LNCAP (cell line): ENCODE measurements around the gene TTC39C.

ENCODE experiments used
- CTCF ChIP-seq: fragments of 450-650 bp; IDR thresholded peaks from 2 replicates; pipeline ENCODE4 v1.5.1; 2017; ENCODE audit warnings: mild to moderate bottlenecking

Gene TTC39C

GRCh38 chr18:24176727-24177416 lies 162.3 kb downstream of the TTC39C start:
- TF ChIP-seq CTCF: peak; percentile 62

GRCh38 chr18:24177499-24178133 lies 163.1 kb downstream of the TTC39C start:
- TF ChIP-seq CTCF: no peak

GRCh38 chr18:24180048-24180447 lies 165.5 kb downstream of the TTC39C start:
- no peak for TF ChIP-seq CTCF

GRCh38 chr18:24181806-24182205 lies 167.3 kb downstream of the TTC39C start:
- TF ChIP-seq CTCF: no peak
